Heart right ventricle (tissue), 16 donors: ENCODE results near the gene TMEM256. TPM values are rescaled to one million over a fixed set of nuclear protein-coding genes. Genes with fewer than 3 reads are reported as not detected.

Source experiments
- ATAC-seq, 8 donors: fragments of 200-7000 bp; cut with Tn5 transposase; one replicate each; pipeline ENCODE4 v1.9.1; 2020; ENCODE audit warnings: mild to moderate bottlenecking in 8 of 8, moderate library complexity in 8 of 8, moderate number of reproducible peaks in 1 of 8
- DNase-seq, 2 donors: peaks; one replicate each; pipeline ENCODE4 v3.0.0-alpha.2; 2020
- H3K27ac ChIP-seq, 10 donors: fragments of 200-600 bp; sonication (generic) in 2 of 10; one replicate each; pipeline versions ENCODE4 v1.5.0 to v1.8.0; 2020 to 2022; ENCODE audit warnings: mild to moderate bottlenecking in 3 of 10
- H3K27me3 ChIP-seq, 7 donors: fragments of 200-600 bp; one replicate each; pipeline ENCODE4 v1.8.0; 2021 to 2022; ENCODE audit warnings: mild to moderate bottlenecking in 2 of 7
- H3K36me3 ChIP-seq, 9 donors: fragments of 200-600 bp; sonication (generic) in 1 of 9; one replicate each; pipeline versions ENCODE4 v1.5.0 to v1.8.0; 2020 to 2022; ENCODE audit warnings: mild to moderate bottlenecking in 2 of 9
- H3K4me1 ChIP-seq, 9 donors: fragments of 200-600 bp; sonication (generic) in 1 of 9; one replicate each; pipeline versions ENCODE4 v1.5.0 to v1.8.0; 2020 to 2022; ENCODE audit warnings: mild to moderate bottlenecking in 4 of 9
- H3K4me3 ChIP-seq, 10 donors: fragments of 200-600 bp; sonication (generic) in 2 of 10; one replicate each; pipeline versions ENCODE4 v1.5.0 to v1.8.0; 2020 to 2022; ENCODE audit warnings: mild to moderate bottlenecking in 7 of 10, moderate library complexity in 2 of 10
- H3K9me3 ChIP-seq, 11 donors: fragments of 200-600 bp in 10 of 11; sonication (generic) in 2 of 11; one replicate each; pipeline versions ENCODE4 v1.5.0 to v1.8.0; 2013 to 2022; ENCODE audit warnings: mild to moderate bottlenecking in 2 of 11, control low read depth in 1 of 11, moderate library complexity in 1 of 11
- WGBS, 2 donors: extraction: QIAGEN DNeasy Blood & Tissue Kit; methylation state at CpG; one replicate each; pipeline ENCODE4 v1.1.7; 2013; ENCODE audit warnings: inconsistent platforms in 1 of 2; 5-methylcytosine and 5-hydroxymethylcytosine counted together
- intact Hi-C, 10 donors: fragments of 100-400 bp; cut with DNase I; formaldehyde crosslinking; loops; one replicate each; pipeline versions ENCODE4 v1.11.1 to v1.14.2; 2022
- polyA plus RNA-seq, 2 donors: library from polyadenylated mRNA; stranded (reverse); fragments of 200-250 nt; gene quantifications; one replicate each; pipeline ENCODE4 v1.2.3, GENCODE V29; 2013
- total RNA-seq, 10 donors: library from RNA; stranded (reverse); fragmentation: NEBNext Ultra II Directional in 3 of 10; extraction: Animal tissue kit (Norgen Biotek cat#: 25700) in 3 of 10; gene quantifications; one replicate each; pipeline versions ENCODE4 v1.2.1 to v1.2.4, GENCODE V29; 2021 to 2023
- TF ChIP-seq, protein P1 (sequence below), 9 donors: fragments of 200-600 bp; sonication (generic) in 2 of 9; IDR thresholded peaks; one replicate each; pipeline versions ENCODE4 v1.5.0 to v1.8.0; 2021 to 2022; ENCODE audit warnings: antibody characterized with exemption in 9 of 9, mild to moderate bottlenecking in 5 of 9, moderate library complexity in 1 of 9
- donor health status: Arrhythmogenic right ventricular cardiomyopathy.
- donor health status: ischemic (EF 13 %, LVEDD 7.1; RV severe dilation, severe dysfunction).
- donor health status: healthy with polysubstance abuse.
- donor health status: DM: no; HTN: yes; CAD: no.
- donor health status: DM: no; HTN: no; CAD: no.
- donor health status: ischemic (EF 25% LVEDD 6.9; RV normal size, moderate dysfunction).
- donor health status: ischemic (EF 25% LVEDD 5.7; RV mildly dilated, moderate dysfunction).
- donor health status: healthy.
- donor health status: DM: yes; HTN: yes; CAD: no.
- donor health status: Ischemic cardiomyopathy.
- donor health status: ischemic (EF 35%, LVEDD 5.7; RV mildly dilated, moderate dysfunction).
- donor health status: nonischemic (EF 11% LVEDD 7.7; RV severe dilation, severe dysfunction).
- donor health status: DM: yes; HTN: yes; CAD: no.
- donor health status: PGD.
- donor health status: ischemic (EF 29% LVEDD 5.4; RV normal size, mild dysfunction).
- donor health status: nonischemic (EF 23%, LVEDD 6.1; RV moderate dilation, normal function).

TMEM256 gene
- total and polyA plus RNA-seq, 12 donors, result 61.8 to 169 (median 75.5) TPM

- peaks cover 0 to 42% (median 12%) of the 10 kb centered on the region in 7 donors for H3K27me3 ChIP-seq
- peak overlapping the region in 5 of 10 donors; percentile 47 to 78 (median 70) for H3K27ac ChIP-seq
- 54 to 57% methylated on average over 11 of the region's 11 CpGs for WGBS, 2 donors
- DNase-seq, result no peak
- H3K36me3 ChIP-seq, result no peaks in the 10 kb centered on the region
- intact Hi-C loops, result loop anchor here (1.0 to 10.0 kb wide), 13 partner anchors 15 to 148 kb away; partner anchors contain the start of genes KCTD11 (in 5 of the 10), TMEM95 (in 4 of the 10), ZBTB4 (in 3 of the 10) and SENP3 (in 2 of the 10)
- TF ChIP-seq, protein P1, sequence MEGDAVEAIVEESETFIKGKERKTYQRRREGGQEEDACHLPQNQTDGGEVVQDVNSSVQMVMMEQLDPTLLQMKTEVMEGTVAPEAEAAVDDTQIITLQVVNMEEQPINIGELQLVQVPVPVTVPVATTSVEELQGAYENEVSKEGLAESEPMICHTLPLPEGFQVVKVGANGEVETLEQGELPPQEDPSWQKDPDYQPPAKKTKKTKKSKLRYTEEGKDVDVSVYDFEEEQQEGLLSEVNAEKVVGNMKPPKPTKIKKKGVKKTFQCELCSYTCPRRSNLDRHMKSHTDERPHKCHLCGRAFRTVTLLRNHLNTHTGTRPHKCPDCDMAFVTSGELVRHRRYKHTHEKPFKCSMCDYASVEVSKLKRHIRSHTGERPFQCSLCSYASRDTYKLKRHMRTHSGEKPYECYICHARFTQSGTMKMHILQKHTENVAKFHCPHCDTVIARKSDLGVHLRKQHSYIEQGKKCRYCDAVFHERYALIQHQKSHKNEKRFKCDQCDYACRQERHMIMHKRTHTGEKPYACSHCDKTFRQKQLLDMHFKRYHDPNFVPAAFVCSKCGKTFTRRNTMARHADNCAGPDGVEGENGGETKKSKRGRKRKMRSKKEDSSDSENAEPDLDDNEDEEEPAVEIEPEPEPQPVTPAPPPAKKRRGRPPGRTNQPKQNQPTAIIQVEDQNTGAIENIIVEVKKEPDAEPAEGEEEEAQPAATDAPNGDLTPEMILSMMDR (IDR thresholded peaks at IDR 0.05), result no peak
- peaks cover 24 to 65% (median 52%) of the 10 kb centered on the region in 9 donors for H3K4me1 ChIP-seq
- no peak for ATAC-seq
- H3K4me3 ChIP-seq, result peak overlapping the region in 9 of 10 donors; percentile 43 to 66 (median 54)
- H3K9me3 ChIP-seq, result no peaks in the 10 kb centered on the region
Measured at GRCh38 chr17:7438656-7439460, 35.0 kb upstream of the TMEM256 start.

GRCh38 chr17:7437950-7438614 lies 34.2 kb upstream of the TMEM256 start:
- ATAC-seq, result peak; percentile 5 to 28 (median 18)
- intact Hi-C loops, result loop anchor here (1.0 to 10.0 kb wide), 17 partner anchors 16 to 149 kb away; partner anchors contain the start of genes KCTD11 (in 5 of the 10), SENP3 (in 4 of the 10), TMEM95 (in 4 of the 10) and ZBTB4 (in 3 of the 10)
- Histone ChIP-seq H3K36me3 (no peaks in the 10 kb centered on the region), H3K4me3 (peak overlapping the region in 9 of 10 donors; percentile 43 to 66 (median 54)), H3K4me1 (peaks cover 24 to 65% (median 52%) of the 10 kb centered on the region in 9 donors), H3K9me3 (no peaks in the 10 kb centered on the region), H3K27me3 (peaks cover 0 to 42% (median 12%) of the 10 kb centered on the region in 7 donors), H3K27ac (peak overlapping the region in 8 of 10 donors; percentile 37 to 78 (median 69))
- 10 to 14% methylated on average over 48 of the region's 48 CpGs for WGBS, 2 donors
- TF ChIP-seq, protein P1 (IDR thresholded peaks at IDR 0.05), result no peak
- peak; percentile 74 to 82 for DNase-seq

- Histone ChIP-seq H3K4me1 (peaks cover 24 to 65% (median 52%) of the 10 kb centered on the region in 9 donors), H3K27ac (peak overlapping the region in 8 of 10 donors; percentile 37 to 78 (median 68)), H3K9me3 (no peaks in the 10 kb centered on the region), H3K27me3 (peaks cover 0 to 42% (median 12%) of the 10 kb centered on the region in 7 donors), H3K36me3 (no peaks in the 10 kb centered on the region), H3K4me3 (peak overlapping the region in 9 of 10 donors; percentile 43 to 66 (median 54))
- 23 to 25% methylated on average over 31 of the region's 31 CpGs for WGBS, 2 donors
- ATAC-seq, result peak in 2 of 8 donors; percentile 1 to 5
- no peak for DNase-seq
- TF ChIP-seq, protein P1 (IDR thresholded peaks at IDR 0.05), result no peak
- intact Hi-C loops, result loop anchor here (1.0 to 10.0 kb wide), 15 partner anchors 35 to 150 kb away; partner anchors contain the start of genes KCTD11 (in 5 of the 10), SENP3 (in 4 of the 10), TMEM95 (in 4 of the 10) and ZBTB4 (in 3 of the 10)
Measured at GRCh38 chr17:7437369-7437863, 33.5 kb upstream of the TMEM256 start.
